Kidney glomerular epithelial cell (primary cell): Measurements from ENCODE around the gene SH3BP1.
A peak's percentile ranks its signal among the peaks of the same experiment; 100 is the strongest.

Experiments used
- DNase-seq: peaks from one replicate; lab custom pipeline; 2025; lab: John Stamatoyannopoulos, UW

The SH3BP1 gene

DNA sequence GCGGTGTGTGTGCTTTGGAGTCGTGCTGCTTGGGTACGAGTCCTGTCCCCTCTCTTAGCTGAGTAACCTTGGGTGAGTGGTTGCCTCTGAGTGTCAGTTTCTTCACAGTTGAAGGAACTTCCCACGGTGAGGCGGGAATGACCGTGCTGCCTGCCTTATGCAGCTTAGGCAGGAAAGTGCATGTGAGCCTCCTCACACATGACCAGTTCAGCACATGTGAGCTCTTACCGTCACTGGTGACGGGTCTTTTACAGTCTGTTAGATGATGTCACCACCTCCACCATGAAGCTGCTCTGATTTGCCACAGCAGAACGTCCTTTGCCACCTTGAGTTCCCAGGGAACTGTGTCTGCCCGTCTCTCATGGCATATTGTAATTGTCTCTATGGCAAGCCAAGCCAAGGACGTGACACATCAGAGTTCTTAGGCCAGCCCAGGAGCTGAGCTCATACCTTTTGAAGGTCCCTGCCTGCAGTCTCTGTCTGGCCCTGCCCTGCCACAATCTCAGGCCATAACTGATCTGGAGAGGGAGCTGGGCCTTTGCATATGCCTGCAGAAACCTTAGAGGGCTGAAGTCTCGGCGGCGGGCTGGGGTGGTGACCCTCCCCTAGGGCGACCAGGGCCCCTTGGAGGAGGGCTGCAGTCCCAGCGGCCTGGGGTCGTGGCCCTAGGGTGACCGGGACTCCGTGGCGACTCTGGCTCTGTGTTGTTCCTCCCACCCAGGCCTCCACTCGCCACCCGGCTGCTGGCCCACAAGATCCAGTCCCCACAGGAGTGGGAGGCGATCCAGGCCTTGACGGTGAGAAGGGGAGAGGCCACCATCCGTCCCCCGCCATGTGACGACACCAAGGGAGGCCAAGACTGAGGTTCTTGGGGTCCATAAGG, 23.0 kb upstream of the SH3BP1 start:
- no peak for DNase-seq

DNA sequence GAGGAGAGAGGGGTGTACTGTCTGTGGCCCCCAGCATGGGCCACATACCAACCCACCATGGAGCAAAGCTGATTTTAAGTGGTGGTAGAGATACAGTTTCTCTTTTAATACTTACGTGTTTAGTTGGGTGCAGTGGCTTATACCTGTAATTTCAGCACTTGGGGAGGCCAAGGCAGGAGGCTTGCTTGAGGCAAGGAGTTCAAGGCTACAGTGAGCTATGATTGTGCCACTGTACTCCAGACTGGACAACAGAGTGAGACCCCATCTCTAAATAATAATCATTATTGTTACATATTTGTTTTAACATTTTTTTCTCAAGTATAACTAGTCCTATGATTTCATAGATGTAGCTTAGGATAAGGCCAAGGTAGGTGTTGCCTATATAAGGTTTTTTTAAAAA, 22.0 kb upstream of the SH3BP1 start:
- DNase-seq = no peak

DNA sequence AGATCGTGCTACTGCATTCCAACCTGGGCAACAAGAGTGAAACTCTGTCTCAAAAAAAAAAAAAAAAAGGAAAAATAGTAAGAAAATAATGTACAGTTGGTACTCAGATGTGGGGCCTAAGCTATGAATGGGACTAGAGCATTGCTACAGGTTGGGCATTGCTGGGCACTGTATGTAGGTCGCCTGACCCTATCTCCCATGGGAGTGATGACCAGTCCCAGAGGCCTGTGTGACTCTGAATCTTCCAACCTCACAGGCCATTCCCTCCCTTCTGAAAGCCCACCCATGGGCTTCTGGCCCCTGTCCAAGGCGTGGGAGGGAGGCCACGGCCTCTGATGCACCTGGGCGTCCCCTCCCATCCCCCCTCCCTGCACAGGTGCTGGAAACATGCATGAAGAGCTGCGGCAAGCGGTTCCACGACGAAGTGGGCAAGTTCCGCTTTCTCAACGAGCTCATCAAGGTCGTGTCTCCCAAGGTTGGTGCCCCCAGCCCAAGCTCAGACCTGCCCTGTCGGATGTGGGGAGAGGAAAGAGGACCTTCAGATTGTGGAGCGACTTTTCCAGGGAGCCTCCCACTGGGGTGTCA, 21.3 kb upstream of the SH3BP1 start:
- DNase-seq = no peak

DNA sequence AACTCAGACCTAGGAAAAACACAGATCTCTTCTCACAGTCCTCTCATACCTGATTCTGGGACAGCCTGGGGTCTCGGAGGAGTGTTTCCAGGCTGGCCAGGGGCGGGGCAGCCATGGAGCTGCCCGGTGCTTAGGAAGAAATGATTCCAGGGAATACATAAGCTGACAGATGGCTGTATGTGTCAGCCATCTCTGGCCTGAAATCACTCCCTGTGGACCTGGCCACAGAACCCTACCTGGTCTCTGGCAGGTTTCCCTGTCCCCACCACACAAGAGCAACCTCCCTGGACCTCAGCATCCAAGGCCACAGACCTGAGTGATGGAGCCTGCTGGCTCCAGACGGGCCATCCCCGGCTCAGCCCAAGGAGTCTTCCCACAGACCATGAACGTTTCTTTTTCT, 20.8 kb upstream of the SH3BP1 start:
- no peak for DNase-seq

DNA sequence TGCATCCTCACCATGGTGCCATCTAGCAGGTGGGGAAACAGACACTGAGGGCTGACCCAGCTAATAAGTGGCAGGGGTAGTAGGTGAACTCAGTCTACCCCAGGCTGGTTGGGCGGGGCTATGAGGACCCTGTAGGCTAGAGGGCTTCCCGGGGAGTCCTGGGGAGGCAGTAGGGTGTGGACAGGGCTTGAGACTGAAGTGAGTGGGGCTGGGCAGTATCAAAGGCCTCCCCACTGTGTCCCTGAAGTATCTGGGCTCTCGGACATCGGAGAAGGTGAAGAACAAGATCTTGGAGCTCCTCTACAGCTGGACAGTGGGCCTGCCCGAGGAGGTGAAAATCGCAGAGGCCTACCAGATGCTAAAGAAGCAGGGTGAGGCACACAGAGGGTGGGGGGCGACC, 19.5 kb upstream of the SH3BP1 start:
- DNase-seq = no peak

DNA sequence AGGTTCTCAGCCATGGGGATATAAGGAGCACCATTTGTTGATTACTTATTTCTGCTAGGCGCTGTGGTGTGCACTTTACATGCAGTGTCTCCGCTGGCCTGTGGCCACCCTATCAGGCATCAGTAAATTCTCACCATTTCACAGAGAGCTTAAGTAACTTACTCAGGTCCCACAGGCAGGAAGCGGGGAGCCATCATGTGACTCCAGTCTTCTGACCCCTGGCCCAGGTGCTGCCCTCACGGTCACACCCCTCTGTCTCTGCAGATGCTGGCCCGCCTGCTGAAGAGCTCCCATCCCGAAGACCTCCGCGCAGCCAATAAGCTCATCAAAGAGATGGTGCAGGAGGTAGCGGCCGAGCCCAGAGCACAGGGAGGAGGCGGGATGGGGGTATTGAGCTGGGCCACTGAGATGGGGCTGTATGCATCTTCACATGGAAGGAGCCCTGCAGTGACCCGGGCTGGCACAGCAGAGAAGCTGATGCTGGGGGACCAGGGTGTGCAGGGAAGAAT, 18.1 kb upstream of the SH3BP1 start:
- DNase-seq = no peak

DNA sequence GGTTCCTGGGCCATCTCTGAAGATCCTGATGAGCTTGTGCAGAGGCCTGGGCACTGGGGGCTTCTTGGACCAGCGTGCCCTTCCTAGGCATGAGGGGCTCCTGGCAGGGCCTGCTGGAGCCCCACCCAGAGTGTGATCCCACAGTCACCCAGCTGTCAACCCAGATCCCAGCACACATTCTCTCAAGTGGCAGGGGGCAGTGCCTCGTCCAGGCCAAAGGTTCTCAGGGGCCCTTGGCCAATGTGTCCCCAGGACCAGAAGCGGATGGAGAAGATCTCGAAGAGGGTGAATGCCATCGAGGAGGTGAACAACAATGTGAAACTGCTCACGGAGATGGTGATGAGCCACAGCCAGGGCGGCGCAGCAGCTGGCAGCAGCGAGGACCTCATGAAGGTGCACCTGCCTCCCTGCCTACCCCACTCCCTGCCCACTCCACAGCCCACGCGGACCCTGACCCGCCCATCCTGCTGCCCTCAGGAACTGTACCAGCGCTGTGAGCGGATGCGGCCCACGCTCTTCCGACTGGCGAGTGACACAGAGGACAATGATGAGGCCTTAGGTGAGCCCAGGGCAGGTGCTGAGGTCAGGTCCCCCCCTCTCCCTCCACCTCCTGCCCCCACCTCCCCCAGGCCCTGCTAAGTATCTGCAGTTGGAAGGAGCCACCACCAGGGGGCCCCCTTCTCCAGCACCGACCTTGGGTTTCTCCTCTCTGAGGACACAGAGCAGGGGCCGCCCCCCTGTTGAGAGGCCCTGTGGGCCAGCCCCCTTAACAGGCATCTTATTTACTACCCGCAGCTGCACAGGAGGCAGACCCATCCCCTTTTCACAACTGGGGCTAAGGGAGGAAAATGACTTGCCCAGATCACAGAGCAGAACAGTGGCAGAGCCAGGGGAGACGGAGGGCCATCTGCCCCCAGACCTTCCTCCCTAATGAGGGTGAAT, 16.1 kb upstream of the SH3BP1 start:
- DNase-seq = peak; percentile 13

DNA sequence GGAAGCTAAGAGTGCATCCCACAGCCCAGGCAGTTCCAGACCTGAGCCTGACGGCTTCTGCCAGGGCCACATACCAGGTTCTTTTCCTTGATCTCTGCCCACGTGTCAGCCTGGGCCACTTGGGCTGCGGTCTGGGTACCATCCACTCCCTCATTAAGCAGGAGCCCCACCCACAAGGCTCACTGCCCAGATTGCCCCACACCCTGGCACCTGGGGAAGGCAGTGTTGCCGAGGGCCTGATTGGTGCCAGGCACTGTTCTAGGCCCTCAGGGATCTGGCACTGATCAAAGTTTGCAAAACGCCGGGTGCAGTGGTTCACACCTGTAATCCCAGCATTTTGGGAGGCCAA, 15.5 kb upstream of the SH3BP1 start:
- no peak for DNase-seq

DNA sequence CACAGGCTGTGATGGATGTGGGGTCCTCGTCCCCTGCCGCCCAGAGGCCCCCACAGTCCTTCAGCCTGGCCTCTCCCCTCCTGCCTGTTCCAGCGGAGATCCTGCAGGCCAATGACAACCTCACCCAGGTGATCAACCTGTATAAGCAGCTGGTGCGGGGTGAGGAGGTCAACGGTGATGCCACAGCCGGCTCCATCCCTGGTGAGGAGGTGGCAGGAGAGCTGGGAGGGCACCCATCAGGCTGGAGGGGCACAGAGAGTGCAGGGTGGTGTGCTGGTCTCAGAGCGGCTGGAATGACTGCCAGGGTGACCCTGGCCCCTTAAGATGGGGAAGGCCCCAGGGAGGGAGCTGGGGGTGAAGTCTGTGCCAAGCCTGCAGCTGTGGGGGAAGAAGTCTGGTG, 14.6 kb upstream of the SH3BP1 start:
- no peak for DNase-seq

DNA sequence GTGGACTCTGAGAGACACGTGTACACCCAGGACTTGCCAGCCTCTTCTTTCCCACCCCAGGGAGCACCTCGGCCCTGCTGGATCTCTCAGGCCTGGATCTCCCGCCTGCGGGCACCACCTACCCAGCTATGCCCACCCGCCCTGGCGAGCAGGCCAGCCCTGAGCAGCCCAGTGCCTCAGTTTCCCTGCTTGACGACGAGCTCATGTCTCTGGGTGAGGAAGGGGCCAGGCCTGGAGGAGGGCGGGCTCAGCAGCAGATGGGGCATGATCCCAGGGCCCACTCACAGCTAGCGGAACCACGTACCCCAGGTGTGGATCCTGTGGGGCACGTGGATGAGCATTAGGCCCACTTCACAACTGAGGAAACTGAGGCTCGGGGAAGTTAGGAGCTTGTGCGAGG, 13.7 kb upstream of the SH3BP1 start:
- DNase-seq = no peak

DNA sequence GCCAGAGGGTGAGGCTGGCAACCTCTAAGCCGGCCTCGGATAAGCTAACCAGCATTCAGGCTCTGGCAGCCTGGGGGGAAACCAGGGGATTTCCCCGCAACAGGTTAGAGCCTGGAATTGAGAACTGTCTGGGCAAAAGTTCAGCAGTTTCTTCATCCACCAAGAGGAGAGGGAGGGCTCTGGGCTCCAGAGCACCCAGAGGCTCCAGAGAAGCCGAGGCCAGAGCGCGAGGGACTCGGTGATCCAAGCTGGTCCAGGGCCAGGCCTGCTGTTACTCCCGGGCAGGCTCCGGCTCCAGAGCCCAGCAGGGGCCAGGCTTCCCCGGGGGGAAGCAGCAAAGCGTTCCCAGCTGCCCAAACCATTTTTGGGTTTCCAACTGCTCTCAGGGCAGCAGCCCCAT, 13.3 kb upstream of the SH3BP1 start:
- DNase-seq = no peak

DNA sequence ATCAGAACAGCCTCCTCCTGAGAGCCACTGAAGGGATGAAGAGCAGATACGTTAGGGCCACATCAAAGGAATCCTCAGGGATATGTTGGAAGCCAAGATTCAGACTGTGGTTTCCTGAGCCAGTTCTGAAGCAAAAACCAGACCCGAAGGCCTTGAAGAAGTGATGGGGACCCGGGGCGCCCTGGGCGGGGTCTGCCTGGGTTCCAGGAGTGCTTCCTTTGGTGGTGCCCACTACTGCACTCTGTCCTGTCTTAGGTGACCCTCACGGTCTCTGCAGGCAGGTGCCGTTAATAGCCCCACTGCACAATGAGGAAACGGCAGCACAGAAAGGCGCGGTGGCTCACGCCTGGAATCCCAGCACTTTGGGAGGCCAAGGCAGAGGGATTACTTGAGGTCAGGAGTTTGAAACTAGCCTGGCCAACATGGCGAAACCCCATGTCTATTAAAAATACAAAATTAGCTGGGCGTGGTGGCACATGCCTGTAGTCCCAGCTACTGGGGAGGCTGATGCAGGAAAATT, 12.9 kb upstream of the SH3BP1 start:
- no peak for DNase-seq

DNA sequence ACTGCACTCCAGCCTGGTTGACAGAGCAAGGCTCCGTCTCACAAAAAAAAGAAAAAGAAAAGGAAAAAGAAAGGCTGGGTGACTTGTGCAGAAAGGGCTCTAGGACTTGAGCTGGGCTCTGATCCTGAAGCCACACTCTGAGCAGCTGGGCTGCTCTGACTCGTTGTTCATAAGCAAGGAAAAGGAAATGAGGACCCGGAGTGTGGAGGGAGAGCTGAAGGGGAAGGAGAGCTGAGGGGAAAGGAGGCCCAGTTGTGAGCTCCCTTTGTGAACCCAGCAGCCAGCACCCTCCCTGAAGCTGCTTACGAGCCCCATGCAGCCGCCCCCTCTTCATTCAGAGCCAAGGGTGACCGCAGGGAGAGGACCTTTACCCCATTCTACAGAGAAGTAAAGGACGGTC, 12.3 kb upstream of the SH3BP1 start:
- no peak for DNase-seq

DNA sequence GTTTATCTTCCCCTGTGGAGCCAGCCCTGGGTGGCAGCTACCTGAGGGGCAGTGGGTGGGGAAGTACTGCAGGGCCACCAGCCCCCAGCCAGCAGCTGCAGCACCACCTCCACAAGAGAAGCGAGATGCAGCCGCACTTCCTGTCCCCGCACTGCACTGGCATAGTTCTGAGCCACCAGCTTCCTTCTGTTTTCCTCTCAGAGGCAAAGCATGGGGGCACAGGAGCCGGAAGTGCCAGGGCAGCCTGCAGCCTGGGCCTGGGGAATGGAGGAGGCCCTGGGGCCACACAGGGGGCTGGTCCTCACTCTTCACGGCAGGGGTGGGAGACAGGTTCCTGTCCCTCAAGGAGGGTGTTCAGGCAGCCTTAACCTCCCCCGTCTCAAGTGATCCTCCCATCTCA, 11.9 kb upstream of the SH3BP1 start:
- no peak for DNase-seq

DNA sequence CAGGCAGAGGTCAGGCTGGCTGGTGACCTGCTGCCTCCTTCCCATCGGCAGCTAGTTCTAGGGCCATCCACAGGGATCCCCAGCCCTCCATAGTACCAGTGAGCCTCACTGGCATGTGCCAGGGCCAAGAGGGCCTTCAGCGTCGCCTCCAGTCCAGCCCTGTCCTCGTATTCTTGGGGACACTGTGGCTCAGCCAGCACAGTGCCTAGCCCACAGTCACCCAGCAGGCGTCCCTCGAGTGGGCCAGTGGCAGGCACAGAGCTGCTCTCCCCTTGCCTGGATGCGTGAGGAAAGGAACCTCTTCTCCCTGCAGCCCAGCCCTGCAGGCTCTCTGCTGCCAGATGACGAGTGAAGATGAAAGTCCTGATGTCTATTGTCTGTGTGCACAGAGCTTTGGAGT, 10.6 kb upstream of the SH3BP1 start:
- DNase-seq = no peak

DNA sequence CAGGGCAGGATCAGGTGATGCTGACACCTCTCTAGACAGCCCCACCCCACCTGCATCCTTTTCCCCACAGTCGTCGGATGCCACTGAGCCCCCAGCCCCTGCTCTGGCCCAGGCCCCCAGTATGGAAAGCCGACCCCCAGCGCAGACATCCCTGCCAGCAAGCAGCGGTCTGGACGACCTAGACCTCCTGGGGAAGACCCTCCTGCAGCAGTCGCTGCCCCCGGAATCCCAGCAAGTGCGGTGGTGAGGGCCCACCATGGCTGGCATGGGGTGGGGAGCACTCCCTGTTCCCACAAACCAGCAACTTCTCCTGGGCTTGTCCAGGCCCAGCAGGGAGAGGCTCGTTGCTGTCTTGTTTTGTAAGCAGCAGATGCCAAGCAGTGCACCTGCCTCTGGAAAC, 9.5 kb upstream of the SH3BP1 start:
- no peak for DNase-seq

DNA sequence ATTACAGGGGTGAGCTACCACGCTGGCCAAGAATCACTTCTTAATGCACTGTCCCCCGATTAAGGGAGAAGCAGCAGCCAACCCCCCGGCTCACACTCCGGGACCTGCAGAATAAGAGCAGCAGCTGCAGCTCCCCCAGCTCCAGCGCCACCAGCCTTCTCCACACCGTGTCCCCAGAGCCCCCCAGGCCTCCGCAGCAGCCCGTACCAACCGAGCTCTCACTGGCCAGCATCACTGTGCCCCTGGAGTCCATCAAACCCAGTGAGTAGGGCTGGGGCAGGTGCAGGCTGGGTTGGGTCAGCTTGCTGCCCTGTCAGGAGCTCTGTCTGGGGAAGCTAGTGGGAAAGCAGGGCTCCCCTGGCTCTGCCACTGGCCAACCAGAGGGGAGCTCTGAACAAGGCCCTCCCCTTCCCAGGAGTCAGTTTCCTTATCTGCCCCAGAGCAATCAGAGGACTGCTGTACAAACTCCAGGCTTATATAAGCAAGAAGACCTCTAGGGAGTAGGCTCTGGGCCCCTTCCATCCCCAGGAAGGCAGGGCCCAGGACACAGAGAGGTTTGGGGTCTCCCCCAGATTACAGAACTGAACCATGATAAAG, 8.5 kb upstream of the SH3BP1 start:
- no peak for DNase-seq

DNA sequence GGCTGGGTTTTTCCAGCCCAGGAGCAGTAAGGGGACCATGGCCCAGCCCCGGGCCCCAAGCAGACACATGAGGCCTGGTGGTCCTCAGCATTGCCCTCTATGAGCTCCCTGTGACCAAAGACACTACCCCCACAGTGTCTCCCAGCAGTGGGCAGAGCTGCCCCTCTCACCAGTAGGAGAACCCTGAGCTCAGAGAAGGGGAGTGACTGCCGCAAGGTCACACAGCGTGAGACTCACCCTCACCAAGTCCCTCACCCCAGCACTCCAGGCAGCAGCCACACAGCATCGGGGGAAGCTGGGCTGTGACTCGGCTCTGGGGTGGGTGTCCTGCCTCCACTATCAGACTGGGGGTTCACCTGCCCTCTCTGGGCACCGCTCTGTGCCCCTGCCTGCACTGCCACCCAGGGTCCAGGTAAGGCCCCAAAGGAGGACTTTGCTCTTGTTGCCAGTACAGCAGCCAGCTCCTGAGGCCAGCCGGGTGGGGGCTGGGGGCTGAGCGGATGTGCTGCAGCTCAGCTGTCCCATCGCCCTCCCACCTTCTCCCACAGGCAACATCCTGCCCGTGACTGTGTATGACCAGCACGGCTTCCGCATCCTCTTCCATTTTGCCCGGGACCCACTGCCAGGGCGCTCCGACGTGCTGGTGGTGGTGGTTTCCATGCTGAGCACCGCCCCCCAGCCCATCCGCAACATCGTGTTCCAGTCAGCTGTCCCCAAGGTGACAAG, 7.9 kb upstream of the SH3BP1 start:
- DNase-seq = no peak

DNA sequence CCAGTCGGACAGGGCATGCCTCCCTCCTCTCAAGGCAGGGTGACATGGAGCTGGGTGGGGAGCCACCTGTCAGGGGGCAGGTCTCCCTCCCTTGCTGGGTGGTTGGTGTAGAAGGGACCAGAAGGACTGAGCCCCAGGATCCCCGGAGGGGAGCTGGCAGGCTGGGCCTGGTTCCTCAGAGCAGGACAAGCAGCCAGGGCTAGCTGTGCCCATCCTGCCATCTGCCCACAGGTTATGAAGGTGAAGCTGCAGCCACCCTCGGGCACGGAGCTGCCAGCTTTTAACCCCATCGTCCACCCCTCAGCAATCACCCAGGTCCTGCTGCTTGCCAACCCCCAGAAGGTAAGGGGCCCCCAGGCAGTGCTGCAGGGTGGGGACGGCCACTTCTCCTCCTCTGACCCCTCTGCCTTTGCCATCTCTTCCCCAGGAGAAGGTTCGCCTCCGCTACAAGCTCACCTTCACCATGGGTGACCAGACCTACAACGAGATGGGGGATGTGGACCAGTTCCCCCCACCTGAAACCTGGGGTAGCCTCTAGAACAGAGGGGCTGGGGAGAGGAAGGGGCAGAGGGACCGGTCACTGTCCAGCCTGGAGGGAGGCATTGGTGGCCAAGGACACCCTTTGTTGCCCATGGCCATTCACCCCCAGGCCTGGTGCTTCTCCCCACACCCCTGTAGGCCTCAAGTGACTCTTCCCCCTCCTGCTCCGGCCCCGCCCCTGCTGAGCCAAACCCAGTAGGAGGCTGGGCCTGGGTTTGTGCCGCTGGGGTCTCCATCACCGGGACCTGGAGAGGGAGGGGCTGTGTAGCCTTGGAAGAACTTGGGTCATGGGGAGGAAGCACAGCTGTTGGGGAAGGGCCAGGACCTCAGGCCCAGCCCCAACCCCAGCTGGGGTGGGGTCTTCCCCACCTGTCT, 7.0 kb upstream of the SH3BP1 start:
- no peak for DNase-seq

DNA sequence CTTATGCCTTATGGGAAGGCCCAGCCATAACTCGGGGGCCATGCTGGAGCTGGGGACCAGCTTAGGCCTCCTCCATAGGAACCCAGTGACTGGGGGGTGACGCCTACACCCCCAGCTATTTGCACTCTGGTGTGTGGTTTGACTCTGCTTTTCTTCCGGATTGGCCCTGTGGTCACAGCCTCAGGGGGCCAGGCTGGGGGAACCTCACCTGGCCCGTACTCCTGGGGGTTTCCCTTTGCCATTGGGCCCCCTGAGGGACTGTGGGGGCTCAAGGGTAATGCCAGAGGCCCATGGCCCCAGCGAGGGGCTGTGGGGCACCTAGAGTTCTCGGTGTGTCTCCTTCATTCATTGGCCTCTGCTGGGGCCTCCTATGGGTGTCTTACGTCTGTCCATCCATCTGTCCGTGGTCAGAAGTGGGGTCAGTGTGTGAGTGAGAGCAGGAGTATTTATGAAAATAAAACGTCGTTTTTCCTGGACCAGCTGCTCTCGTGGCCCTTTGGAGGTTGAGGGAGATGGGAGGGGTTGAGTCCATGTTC, 6.3 kb upstream of the SH3BP1 start:
- no peak for DNase-seq
